ENCODE data around the gene PRTG.
"Not testable (repeated sequence)": the region's sequence is repeated elsewhere in the genome, so short reads cannot be mapped to it uniquely, and the experiment has no call there.

Gene PRTG

DNA sequence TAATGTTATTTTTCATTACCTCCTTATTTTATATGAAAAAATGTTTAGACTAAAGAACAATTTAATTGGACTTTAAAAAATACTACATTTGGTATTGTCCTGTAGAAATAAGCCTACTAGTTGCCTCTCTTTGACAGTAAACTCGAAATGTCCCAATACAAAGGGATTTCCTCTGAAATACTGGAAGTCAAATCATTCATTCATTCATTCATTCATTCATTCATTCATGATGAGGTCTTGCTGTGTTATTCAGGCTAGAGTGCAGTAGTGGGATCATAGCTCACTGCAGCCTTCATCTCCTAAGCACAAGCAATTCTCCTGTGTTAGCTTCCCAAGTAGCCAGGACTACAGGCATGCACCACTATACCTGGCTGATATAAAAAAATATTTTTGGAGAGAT lies 104.2 kb downstream of the PRTG start:
- no peak for DNase-seq (ENCODE audit: low read depth in 4 of 4, low spot score in 1 of 4)

DNA sequence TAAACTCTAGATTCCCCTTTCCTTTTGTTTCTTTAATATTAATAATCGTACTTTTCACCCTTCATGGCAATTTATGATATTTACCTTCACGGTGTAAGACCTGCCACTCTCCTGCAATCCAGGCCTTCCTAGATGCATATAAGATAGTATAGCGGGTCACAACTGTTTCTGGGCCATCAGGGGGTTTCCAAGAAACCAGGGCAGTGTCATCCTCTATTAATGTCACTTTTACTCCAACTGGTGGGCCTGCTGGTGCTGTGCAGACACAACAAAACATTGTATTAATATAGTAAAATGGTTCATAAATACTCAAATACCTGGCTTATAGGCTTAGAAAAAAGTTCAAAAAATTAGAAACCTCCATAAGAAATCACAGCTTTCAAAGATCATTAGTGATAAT lies 105.9 kb downstream of the PRTG start:
- DNase-seq (ENCODE audit: low read depth in 4 of 4, low spot score in 1 of 4), result no peak

DNA sequence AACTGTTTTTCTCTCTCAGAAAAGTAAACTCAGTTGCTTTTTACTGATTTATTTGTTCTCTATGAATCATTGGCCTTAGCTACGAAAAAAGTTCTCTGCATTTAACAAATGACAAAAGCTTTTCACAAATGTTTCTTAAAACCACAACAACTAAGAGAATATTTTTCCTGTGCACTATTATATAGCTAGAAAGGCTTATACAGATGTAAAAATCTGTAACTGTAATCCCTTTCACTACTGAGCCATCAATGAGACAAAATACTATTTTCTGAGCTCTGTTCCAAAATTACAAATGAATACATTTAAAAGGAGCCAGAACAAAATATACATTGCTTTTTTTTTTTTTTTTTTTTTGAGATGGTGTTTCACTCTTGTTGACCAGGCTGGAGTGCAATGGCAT lies 109.2 kb downstream of the PRTG start:
- no peak for DNase-seq (ENCODE audit: low read depth in 4 of 4, low spot score in 1 of 4)

DNA sequence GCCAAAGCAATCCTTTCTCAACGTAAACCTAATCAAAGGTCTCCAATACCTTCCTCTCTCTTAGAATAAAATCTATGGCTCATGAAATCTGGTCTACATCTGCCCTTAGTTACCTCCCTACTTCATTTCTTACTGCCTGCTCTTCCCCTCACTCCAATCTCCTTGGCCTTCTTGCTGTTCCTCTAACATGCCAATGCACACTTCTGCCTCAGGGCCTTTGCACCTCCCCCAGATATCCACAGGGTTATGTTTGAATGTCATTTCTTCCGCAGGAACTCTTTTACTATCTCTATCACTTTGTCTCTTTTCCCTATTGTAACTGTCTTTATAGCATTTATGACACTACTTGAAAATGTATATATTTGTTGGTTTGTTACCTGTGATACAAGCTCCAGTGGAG lies 110.5 kb downstream of the PRTG start:
- no peak for DNase-seq (ENCODE audit: low read depth in 4 of 4, low spot score in 1 of 4)

DNA sequence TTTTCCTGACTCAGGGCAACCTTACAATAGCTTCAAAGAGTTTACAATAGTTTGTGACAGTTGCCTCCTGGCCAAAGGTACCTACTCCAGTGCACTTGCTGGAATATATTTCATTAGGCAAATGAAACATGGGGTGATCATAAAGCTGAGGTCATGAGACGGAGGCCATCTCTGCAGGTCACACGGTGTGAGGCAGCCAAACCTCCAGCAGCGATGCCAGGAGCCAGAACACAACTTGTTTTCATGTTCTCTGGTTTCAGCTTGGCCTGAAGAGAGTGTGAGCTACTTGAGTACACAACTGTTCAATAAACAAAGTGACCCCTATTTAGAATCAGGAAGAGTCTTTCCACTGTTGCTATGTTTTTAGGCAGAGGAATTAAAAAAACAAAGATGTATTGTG lies 112.1 kb downstream of the PRTG start:
- no peak for DNase-seq (ENCODE audit: low read depth in 4 of 4, low spot score in 1 of 4)

DNA sequence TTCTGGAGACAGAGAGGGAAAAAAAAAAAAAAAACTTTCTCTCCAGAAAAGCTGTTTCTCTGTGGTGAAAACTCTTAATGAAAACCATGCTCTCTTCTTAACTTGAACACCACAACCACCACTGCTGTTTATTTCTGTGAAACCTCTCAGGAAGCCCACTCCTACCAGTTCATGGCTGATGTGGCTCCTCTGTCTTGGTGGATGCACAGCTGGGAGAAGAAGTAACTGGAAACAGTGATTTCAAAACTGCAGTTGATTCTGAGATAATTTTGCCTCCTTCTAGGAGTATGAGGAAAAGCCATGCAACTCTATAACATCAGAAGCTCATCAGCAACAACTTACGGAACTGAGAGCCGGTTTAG lies 114.6 kb downstream of the PRTG start:
- DNase-seq (ENCODE audit: low read depth in 4 of 4, low spot score in 1 of 4), result no peak

DNA sequence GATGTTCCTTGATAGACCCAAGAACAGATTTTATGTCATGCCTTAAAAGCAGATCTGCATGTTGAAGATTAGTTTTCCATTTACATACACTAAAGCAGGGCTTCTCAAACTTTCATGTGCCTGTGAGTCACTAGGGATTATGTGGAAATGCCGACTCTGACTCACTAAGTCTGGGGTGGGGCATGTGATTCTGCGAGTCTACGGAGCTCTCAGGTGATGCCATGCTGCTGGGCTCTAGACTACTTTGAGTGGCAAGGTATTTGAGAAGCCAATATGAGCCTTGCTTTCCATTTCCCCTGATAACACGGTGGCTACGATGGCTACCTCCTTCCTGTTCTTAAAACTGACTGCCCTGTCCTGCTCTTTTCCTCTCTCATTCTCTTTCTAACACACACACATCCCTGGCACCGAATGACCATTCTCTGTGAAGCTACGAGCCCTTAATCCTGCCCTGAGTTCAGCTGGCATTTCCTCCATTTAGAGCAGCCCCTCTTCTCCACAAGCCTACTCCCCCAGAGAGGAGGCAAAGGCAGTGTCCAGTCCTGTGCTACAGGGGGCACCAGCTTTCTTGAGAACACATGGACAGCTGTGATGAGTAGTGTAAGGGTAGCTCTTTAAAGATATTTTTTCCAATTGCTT lies 115.1 kb downstream of the PRTG start:
- no peak for DNase-seq (ENCODE audit: low read depth in 4 of 4, low spot score in 1 of 4)

DNA sequence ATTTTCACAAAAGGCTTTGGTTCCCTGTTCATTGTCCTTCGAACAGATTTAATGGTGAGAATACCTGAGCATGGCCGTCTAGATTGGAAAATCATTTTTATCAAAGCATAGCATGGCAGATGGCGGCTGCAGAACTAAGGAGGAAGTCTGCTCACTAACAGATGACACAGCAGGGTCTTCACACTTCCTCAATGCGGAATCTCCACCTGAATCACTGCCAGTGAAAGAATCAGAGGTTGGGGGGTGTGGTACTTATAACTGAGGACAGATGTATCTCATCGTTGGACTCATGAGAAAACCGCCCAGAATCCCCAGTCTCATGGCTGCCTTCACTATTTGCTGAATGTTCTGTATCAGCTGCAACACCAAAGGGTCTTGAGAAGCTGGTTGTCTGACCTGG lies 123.2 kb downstream of the PRTG start:
- DNase-seq (ENCODE audit: low read depth in 4 of 4, low spot score in 1 of 4), result no peak

DNA sequence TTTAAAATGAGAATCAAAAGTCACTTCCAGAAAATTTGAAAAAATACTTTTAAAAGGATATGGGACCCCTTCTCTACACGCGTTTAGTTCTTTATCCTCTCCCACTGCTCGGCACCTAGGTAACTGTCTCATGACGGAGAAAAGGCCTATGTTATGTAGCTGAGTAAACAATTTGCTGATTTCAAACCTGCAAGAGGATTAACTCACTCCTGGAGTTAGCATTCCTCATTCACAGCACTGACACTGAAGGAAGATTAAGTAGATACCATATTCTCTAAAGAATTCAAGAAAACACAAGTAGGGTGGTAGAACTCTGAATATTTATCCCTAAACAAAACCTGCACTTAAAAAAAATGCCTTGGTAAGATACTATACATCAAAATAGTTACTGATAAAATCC lies 124.6 kb downstream of the PRTG start:
- DNase-seq (ENCODE audit: low read depth in 4 of 4, low spot score in 1 of 4), result no peak

DNA sequence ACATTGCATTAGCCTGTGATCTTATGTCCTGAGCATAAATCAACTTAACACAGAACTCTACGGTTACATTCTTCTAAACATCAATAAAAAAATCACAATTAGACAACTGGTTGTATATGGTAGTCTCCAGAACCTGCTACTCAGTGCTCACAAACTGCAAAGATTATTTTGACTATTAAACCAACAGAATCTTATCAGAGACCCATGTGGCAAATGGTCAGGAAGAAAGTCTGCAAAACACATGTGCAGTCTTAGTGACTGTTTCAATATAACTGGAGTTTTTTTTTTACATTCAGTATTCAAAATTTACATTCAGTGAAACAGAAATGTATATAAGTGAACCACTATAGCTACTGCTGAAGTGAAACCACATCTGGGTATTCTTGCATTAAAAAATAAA lies 127.5 kb downstream of the PRTG start:
- no peak for DNase-seq (ENCODE audit: low read depth in 4 of 4, low spot score in 1 of 4)

DNA sequence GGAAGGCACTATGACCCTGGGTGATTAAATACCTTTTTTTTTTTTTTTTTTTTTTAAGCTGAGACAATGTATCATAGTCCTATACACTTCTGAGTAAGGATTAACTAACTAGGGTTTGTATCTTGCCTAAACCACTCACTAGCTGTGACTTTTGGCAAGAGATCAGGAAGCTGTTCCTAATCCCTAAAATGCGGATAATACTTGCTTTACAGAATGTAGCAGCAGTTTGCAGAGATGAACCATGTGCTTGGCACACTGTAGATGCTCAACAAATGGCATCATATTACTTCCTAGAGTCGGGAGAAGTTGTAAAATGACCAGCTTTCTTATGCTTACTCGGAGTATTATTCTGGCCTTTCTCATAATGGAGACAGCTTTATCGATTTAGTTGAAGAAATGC lies 129.2 kb downstream of the PRTG start:
- DNase-seq (ENCODE audit: low read depth in 4 of 4, low spot score in 1 of 4), result no peak

DNA sequence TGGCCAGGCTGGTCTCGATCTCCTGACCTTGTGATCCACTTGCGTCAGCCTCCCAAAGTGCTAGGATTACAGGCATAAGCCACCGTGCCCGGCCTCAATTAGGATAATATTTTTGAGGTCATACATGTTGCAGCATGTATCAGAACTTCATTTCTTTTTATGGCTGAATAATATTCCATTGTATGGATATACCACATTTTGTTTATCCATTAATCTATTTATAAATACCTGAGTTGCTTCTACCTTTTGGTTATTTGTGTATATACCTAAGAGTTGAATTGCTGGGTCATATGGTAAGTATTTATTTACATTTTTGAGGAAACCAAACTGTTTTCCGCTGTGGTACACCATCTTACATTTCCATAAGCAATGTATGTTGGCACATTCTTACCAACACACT lies 136.7 kb downstream of the PRTG start:
- no peak for DNase-seq (ENCODE audit: low read depth in 4 of 4, low spot score in 1 of 4)

DNA sequence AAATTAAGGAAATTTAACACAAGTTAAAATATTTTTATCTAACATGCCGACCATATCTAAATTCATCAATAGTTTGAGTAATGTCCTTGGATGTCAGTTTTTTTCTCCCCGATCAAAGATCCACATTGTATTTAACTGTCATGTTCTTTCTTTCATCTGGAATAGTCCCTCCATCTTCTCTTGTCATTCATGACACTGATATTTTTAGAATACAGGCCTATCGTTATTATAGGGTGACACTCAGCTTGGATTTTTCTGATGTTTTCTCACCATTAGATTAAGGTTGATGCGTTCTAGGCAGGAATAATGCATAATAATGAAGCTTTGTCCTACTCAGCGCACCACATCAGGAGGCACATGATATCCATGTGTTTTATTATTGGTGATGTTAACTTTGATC lies 141.6 kb downstream of the PRTG start:
- DNase-seq (ENCODE audit: low read depth in 4 of 4, low spot score in 1 of 4), result no peak

DNA sequence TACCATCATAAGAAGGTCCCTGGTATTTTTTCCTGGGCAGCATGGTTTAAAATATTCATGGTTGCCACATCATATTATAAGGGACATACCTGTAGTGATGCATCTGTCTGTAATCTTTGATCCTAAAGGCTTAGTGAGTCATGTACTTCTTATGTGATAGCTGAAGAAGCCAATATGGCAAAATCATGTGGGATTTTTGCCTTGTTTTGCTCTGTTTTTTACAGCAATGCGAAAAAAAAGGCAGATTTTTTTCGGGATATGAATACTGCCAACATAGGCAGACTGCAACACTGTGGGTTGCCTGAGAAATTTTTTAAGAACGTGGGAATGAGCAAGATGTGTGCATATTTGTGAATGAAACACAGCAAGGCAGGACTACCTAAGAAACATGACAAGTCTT lies 143.5 kb downstream of the PRTG start:
- DNase-seq (ENCODE audit: low read depth in 4 of 4, low spot score in 1 of 4), result no peak

DNA sequence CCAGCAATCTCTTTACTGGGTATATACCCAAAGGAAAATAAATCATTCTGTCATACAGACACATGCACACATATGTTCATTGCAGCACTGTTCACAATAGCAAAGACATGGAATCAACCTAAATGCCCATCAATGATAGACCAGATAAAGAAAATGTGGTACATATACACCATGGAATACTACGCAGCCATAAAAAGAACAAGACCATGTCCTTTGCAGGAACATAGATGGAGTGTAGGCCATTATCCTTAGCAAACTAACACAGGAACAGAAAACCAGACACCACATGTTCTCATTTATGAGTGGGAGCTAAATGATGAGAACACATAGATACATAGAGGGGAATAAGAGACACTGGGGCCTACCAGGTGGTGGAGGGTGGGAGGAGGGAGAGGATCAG lies 149.9 kb downstream of the PRTG start:
- DNase-seq (ENCODE audit: low read depth in 4 of 4, low spot score in 1 of 4), result not testable (repeated sequence)

DNA sequence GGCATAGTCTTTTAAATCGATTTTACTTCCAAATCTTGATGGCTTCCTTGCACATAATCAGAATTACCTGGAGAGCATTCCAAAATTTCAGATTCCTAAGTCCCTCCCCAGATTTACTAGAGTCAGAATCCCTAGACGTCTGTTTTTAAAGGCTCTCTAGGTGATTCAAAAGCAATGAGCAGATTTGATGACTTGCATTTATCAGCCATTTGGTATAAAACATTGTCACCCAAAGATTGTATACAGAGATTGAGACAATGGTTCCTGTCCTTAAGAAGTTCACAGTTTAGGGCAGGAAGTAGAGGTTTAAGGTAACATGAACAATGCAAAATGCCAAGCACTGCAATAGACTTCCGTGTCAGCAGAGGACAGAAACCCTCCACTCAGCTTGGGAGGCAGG lies 152.2 kb downstream of the PRTG start:
- no peak for DNase-seq (ENCODE audit: low read depth in 4 of 4, low spot score in 1 of 4)

DNA sequence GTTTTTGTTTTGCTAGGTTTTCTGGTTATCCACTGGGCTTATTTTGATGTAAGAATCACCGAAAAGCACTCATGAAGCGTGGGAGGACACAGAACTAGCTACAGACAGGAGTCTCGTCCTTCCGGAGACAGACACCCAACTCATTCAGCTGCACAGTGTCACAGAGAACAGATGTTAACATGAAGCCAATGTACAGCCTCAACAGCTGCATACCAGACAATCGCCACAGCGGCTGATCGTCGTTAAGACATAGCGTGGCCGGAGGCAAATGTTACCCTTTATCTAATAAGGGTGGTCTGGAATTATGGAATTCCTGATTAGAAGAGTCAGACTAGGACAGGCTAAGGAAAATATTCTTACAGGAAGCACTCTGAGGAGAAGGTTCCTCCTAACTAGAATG lies 153.7 kb downstream of the PRTG start:
- no peak for DNase-seq (ENCODE audit: low read depth in 4 of 4, low spot score in 1 of 4)

DNA sequence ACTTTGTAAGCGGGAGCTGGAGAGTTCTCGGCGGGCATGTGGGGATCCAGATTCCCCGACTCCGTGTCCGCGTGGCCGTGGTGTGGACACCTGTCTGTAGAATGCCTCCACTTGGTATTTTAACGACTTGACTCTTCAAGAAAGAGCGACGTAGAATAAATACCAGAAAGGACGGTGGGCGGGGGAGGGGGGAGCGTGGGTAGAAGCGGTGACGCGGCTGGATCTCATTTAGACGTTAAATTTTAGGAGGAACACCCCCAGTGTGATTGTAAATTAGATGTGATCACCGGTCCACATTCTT lies 154.2 kb downstream of the PRTG start:
- DNase-seq (ENCODE audit: low read depth in 4 of 4, low spot score in 1 of 4), result no peak

DNA sequence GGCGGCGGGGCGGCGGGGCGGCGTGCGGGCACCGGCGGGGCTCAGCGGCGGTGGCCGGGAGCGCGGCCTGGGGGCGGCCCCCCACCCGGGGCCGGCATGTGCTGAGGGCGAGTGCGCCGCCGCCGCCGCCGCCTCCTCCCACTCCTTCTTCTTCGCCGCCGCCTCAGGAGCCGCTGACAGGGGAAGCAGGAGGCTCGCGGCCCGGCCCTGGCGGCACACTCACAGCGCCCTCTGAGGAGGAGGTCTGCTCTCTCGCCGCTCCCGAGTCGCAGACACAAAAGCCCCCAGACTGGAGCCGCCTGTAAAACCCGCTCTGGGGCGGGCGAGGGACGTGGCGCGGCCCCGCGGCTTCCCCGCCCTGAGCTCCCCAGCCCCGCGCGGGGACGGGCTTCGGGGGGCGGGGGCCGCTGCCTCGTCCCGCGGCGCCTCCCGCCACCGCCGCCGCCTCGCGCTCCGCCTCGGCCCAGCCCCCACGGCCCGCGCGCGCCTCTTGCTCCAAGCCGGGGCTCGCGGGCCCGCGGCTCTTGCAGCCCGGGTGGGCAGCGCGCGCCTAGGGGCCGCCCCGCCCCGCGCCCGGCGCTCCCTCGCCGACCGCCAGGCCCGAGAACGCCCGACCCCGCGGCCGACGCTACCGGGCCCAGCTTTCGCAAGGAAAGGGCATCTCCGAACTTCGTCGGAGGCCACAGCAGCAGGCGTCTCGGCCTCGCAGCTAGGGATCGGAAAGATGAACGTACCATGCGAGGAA lies 154.7 kb downstream of the PRTG start, which contains the start of gene PYGO1:
Gene PYGO1, minus strand, starts transcription at position 276 of the 745 bp plus-strand sequence. CDS start 462 bp downstream, outside the sequence.
- peak in 3 of 4 experiments; percentile 4 to 19 (median 11) for DNase-seq (ENCODE audit: low read depth in 4 of 4, low spot score in 1 of 4)

DNA sequence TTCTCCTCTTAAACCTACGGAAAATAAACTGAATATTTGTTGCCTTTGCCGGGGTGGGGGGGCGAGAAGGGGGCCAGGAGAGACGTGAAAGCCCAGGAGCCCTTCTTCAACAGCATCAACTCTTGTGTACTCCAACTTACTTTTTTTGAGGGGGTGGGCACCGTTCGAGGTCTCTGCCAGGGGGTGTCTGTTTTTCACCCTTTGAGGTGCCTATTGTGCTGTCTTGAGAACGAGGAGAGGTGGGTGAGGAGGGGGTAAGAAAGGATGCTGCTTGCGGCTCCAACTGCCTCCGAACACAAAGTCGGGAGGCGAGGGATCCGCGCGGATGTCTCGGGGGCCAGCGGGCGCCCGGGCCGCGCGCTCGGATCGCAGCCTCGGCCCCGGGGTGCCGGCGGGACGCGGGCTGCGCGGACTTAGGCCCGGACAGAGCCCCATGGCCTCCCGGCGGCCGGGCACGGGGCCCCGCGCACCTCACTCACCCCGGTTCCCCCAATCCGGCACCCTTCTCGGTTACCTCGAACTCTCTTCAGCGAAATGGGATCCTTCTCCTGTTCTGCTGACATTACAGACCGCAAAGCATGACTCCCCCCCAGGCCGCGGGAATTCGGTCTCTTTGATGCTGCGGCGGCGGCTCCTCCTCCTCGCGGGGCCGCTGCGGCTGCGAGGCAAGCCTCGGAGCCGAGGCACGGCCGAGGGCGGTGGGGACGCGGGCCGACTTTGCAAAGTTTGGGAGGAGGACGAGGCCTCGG lies 155.5 kb downstream of the PRTG start:
- peak in 1 of 4 experiments; percentile 12 for DNase-seq (ENCODE audit: low read depth in 4 of 4, low spot score in 1 of 4)

DNA sequence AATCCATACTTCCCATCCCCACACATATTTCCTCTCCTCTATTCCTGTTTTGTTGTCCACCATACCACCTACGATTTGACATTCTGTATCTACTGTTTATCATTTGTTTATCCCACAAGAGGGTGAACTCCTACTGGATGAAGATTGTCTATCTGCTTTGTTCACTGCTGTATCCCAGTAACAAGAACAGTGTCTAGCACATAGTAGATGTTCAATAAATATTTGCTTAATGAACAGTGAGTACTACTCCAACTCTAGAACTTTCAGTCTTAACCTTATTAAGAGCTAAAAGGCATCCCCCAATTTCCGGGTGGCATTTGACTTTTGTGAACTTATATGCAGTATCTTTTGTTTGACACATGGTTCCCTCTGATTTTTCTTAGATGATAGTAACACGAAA lies 156.1 kb downstream of the PRTG start:
- no peak for DNase-seq (ENCODE audit: low read depth in 4 of 4, low spot score in 1 of 4)

DNA sequence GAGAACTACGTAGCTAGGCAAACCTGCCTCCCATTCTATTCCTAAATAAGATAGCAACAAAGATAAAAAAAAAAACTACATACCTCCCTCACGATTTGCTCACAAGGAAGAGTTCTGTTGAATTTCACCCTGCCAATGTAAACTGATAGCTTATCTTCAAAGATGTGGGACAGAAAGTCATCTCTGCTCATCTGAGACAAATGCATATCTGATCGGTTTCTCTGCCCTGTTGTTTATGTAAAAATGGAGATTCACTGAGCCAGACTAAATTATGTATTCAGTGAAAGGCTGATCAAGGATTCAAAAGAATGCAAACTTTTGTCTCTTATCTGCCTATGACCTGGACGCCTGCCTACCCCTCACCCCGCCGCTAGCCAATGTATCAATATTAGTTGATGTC lies 166.0 kb downstream of the PRTG start:
- no peak for DNase-seq (ENCODE audit: low read depth in 4 of 4, low spot score in 1 of 4)

DNA sequence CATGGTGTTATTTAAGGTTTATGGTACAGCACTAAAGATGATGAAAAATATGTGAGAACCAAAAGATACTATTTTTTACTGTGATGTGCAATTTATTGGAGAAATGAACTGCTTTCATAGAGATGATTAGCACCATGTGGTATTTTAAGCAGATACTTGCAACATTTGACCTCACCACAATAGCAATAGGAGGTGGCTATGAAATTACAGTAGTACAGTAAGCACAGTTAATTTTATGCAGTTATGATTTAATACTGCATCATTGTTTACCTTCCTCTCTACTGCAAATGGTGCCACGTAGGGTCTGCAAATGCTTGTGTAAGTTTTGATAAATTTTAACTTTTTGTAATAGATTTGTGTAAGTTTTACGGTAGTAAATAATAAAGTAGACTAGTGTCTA lies 168.9 kb downstream of the PRTG start:
- DNase-seq (ENCODE audit: low read depth in 4 of 4, low spot score in 1 of 4), result no peak
